22Rv1 (cell line): Measurements from ENCODE around the gene ATP6V1E1.

Experiments used
- H3K27ac ChIP-seq: fragments of 450-650 bp; 2 replicates; pipeline ENCODE4 v1.5.1; 2017
- ZFX ChIP-seq: fragments of 450-650 bp; IDR thresholded peaks from 2 replicates; pipeline ENCODE4 v1.6.1; 2017; ENCODE audit warnings: antibody characterized with exemption, borderline replicate concordance
- TF ChIP-seq, protein P1 (sequence below): fragments of 450-650 bp; IDR thresholded peaks from 2 replicates; pipeline ENCODE4 v1.5.1; 2017; ENCODE audit warnings: mild to moderate bottlenecking

The ATP6V1E1 gene

DNA sequence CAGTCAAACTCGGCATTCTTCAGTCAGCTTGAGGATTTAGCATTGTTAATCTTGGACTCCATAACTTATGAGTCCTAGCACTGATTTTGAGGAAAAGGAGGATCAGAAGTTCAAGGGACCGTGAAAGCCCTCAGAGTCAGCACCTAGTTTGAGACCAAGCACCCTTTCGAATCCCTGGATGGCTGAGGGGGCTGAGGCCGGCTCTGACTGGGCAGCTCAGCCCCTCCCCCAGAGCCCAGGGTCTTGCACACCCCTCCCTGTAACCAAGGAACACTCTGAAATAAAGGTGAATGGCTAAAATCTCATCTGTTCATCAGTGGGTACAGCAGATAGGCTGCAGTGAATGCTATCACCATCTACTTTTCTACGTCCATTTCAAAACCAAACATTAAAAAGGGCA lies 38.0 kb downstream of the ATP6V1E1 start:
- no peak for TF ChIP-seq ZFX
- TF ChIP-seq, protein P1, sequence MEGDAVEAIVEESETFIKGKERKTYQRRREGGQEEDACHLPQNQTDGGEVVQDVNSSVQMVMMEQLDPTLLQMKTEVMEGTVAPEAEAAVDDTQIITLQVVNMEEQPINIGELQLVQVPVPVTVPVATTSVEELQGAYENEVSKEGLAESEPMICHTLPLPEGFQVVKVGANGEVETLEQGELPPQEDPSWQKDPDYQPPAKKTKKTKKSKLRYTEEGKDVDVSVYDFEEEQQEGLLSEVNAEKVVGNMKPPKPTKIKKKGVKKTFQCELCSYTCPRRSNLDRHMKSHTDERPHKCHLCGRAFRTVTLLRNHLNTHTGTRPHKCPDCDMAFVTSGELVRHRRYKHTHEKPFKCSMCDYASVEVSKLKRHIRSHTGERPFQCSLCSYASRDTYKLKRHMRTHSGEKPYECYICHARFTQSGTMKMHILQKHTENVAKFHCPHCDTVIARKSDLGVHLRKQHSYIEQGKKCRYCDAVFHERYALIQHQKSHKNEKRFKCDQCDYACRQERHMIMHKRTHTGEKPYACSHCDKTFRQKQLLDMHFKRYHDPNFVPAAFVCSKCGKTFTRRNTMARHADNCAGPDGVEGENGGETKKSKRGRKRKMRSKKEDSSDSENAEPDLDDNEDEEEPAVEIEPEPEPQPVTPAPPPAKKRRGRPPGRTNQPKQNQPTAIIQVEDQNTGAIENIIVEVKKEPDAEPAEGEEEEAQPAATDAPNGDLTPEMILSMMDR = no peak
- no peak overlapping the region for H3K27ac ChIP-seq

GRCh38 chr22:17589810-17590375 lies 38.7 kb downstream of the ATP6V1E1 start:
- TF ChIP-seq, protein P1 = no peak
- no peak for TF ChIP-seq ZFX
- no peak overlapping the region for H3K27ac ChIP-seq

- TF ChIP-seq, protein P1 = no peak
- no peak for TF ChIP-seq ZFX
- no peak overlapping the region for H3K27ac ChIP-seq
These were observed 39.9 kb downstream of the ATP6V1E1 start for GRCh38 chr22:17588606-17589005.

GRCh38 chr22:17587629-17588028 lies 40.9 kb downstream of the ATP6V1E1 start:
- H3K27ac ChIP-seq = no peak overlapping the region
- TF ChIP-seq ZFX = no peak
- TF ChIP-seq, protein P1 = no peak

DNA sequence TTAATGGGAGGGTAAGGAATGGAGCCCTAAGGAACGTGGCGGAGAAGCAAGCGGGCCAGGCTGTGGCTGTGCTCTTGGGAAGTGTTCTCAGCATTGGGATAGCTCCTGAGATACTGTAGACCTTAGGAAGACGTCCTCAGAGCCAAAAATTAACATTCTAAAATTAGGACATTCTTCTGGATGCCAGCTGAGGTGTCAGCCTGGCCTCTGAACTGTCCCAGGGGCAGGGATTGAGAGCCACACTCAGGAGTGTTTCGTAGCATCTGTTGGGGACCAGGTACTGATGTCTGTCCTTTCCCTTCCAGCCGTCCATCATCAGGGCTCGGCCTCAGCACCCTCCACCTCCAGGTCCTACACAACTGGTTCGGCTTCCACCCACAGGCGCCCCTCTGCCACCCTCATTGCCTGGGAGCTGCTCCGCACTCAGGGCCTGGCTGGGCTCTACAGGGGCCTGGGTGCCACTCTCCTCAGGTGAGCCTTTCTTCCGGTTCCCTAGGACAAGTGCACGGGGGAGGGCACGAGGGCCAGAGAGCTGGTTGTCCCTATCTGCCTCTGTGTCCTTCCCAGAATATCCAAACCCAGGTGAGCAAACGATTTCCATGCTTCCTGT lies 41.6 kb downstream of the ATP6V1E1 start:
- TF ChIP-seq ZFX = no peak
- TF ChIP-seq, protein P1 = no peak
- no peak overlapping the region for H3K27ac ChIP-seq

- H3K27ac ChIP-seq = no peak overlapping the region
- TF ChIP-seq, protein P1 = no peak
- TF ChIP-seq ZFX = no peak
These were observed 45.4 kb downstream of the ATP6V1E1 start for GRCh38 chr22:17583151-17583550.

DNA sequence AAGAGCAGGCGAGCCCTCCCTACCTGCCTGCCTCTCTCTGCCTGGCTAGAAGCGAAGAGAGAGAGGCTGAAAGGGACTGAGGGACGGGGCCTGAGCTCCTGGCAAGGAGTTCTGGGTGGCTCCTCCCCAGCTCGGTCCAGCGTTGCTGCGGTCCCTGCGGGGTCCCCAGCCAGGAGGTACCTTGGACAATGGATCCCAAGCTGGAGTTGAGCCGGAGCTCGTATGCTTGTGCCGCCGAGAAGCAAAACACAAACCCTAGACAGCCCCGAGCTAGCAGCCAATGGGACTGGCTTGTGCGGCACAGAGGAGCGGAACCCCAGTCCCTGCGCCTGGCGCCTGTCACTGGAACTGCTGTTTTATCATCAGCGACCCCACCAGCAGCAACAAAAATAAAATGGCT lies 46.9 kb downstream of the ATP6V1E1 start:
- no peak overlapping the region for H3K27ac ChIP-seq
- TF ChIP-seq, protein P1 = no peak
- no peak for TF ChIP-seq ZFX
